ENCODE results near the gene FAM110A. TPM values are rescaled to one million over a fixed set of nuclear protein-coding genes. Genes with fewer than 3 reads are reported as not detected.
A peak's percentile ranks its signal among the peaks of the same experiment; 100 is the strongest.

The FAM110A gene
- total and polyA plus RNA-seq, 5 donors from 2014 or later, result 24.6 to 36.5 (median 30.0) TPM

DNA sequence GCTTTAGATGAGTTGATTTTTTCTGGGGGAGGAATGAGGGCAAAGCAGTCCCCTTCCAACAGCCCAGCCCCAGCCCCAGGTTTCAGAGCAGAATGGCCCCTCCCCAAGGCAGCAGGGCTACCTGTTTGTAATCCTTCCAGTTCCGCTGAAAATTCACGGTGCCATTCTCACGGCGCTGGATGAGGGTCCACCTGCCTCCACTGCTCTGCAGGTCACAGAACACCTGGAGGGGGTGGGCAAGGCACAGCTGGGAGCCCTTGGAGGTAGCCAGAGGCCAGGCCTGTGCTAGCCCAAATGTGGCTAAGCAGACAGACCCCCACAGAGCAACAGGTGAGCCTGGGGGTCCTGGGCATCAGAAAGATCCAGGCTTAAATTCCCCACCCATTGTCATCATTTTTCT is 46.1 kb downstream of the FAM110A start:
- no peaks in the 10 kb centered on the region for H3K9me3 ChIP-seq (ENCODE audit: control insufficient read depth in 2 of 2, low read length in 2 of 2)
- no peaks in the 10 kb centered on the region for H3K36me3 Mint-ChIP-seq
- ATAC-seq (ENCODE audit: low read depth in 2 of 2) (no peak), DNase-seq (no peak)
- H3K27ac Mint-ChIP-seq, result no peak overlapping the region
- no peak overlapping the region for H3K4me3 ChIP-seq (ENCODE audit: low read depth, low read length)
- no peak overlapping the region for H3K4me3 Mint-ChIP-seq
- peaks cover 5 to 10% (median 6%) of the 10 kb centered on the region in 4 donors for H3K4me1 Mint-ChIP-seq
- H3K27me3 Mint-ChIP-seq, result peaks cover 4% of the 10 kb centered on the region
- H3K9me3 Mint-ChIP-seq, result no peaks in the 10 kb centered on the region
- no peaks in the 10 kb centered on the region for H3K36me3 ChIP-seq (ENCODE audit: control insufficient read depth, insufficient read depth, low read length)
- H3K27me3 ChIP-seq (ENCODE audit: control insufficient read depth, insufficient read depth, low read length), result no peaks in the 10 kb centered on the region
- no peak overlapping the region for H3K27ac ChIP-seq (ENCODE audit: insufficient read depth, low read length, poor library complexity, severe bottlenecking)
- peaks cover 4% of the 10 kb centered on the region for H3K4me1 ChIP-seq (ENCODE audit: control insufficient read depth, insufficient read depth, low read length, poor library complexity, severe bottlenecking)

DNA sequence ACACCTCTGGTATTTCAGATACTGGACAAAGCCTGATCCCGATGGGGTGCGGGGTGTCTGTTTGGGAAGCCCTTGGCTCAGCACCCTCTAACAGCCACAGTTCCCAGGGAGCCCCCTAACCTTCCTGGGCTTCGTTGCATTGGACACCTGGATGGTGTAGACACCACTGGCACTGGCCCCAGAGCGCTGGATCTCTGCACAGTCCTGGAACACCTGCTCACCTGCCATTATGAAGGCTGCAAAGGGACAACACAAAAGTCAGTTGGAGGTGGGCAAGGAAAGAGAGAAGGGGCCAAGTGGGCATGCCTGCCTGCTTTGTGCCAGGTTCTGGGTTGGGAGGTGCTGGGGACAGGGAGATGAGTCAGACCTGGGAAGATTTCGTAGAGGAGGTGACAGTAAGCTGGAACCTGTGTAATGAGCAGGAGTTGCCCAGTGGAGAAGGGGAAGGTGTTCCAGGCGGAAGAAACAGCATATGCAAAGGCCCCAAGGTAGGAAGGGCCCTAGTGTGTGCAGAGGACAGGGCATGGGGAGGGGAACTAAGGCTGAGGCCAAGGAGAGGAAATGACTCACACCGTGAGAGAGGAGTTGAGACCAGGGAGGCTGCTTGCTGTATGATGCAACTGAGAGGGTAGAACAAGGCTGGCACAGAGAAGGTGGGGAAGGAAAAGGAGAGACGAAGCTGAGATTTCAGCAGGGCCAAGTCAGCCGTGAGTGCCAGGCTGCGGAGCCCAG is 47.7 kb downstream of the FAM110A start:
- H3K27ac ChIP-seq (ENCODE audit: insufficient read depth, low read length, poor library complexity, severe bottlenecking), result no peak overlapping the region
- H3K36me3 ChIP-seq (ENCODE audit: control insufficient read depth, insufficient read depth, low read length), result no peaks in the 10 kb centered on the region
- no peaks in the 10 kb centered on the region for H3K9me3 ChIP-seq (ENCODE audit: control insufficient read depth in 2 of 2, low read length in 2 of 2)
- H3K27me3 ChIP-seq (ENCODE audit: control insufficient read depth, insufficient read depth, low read length), result no peaks in the 10 kb centered on the region
- H3K27ac Mint-ChIP-seq, result peak overlapping the region in 1 of 3 donors; percentile 27
- DNase-seq, result peak in 1 of 3 donors; percentile 63
- no peak overlapping the region for H3K4me3 Mint-ChIP-seq
- no peaks in the 10 kb centered on the region for H3K36me3 Mint-ChIP-seq
- H3K9me3 Mint-ChIP-seq, result no peaks in the 10 kb centered on the region
- H3K4me1 Mint-ChIP-seq, result peaks cover 5 to 10% (median 9%) of the 10 kb centered on the region in 4 donors
- peaks cover 12% of the 10 kb centered on the region for H3K27me3 Mint-ChIP-seq
- peak; percentile 76 to 83 for ATAC-seq (ENCODE audit: low read depth in 2 of 2)
- H3K4me1 ChIP-seq (ENCODE audit: control insufficient read depth, insufficient read depth, low read length, poor library complexity, severe bottlenecking), result peaks cover 4% of the 10 kb centered on the region
- no peak overlapping the region for H3K4me3 ChIP-seq (ENCODE audit: low read depth, low read length)

DNA sequence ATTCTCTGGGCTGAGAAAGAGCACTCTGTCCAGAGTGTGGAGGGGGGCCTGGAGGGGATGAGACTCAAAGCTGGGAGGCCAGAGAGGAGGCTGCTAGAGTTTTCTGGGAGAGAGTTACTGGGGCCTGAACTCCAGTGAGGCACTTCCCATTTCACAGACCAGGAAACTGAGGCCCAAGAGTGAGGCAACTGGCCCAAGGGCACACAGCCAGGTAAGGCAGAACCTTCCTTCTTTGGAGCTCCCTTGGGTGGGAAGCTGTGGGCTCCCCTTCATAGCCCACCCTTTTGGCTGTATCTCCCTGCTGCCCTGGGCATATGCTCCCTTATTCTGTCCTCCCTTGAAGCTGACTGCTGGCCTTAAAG is 48.2 kb downstream of the FAM110A start:
- Histone ChIP-seq H3K4me1 (ENCODE audit: control insufficient read depth, insufficient read depth, low read length, poor library complexity, severe bottlenecking) (peaks cover 4% of the 10 kb centered on the region), H3K27me3 (ENCODE audit: control insufficient read depth, insufficient read depth, low read length) (no peaks in the 10 kb centered on the region), H3K27ac (ENCODE audit: insufficient read depth, low read length, poor library complexity, severe bottlenecking) (no peak overlapping the region), H3K36me3 (ENCODE audit: control insufficient read depth, insufficient read depth, low read length) (no peaks in the 10 kb centered on the region), H3K4me3 (ENCODE audit: low read depth, low read length) (no peak overlapping the region), H3K9me3 (ENCODE audit: control insufficient read depth in 2 of 2, low read length in 2 of 2) (no peaks in the 10 kb centered on the region)
- Mint-ChIP-seq H3K27ac (no peak overlapping the region), H3K27me3 (peaks cover 13% of the 10 kb centered on the region), H3K36me3 (no peaks in the 10 kb centered on the region), H3K9me3 (no peaks in the 10 kb centered on the region), H3K4me1 (peaks cover 5 to 10% (median 9%) of the 10 kb centered on the region in 4 donors), H3K4me3 (no peak overlapping the region)
- ATAC-seq (ENCODE audit: low read depth in 2 of 2) (no peak), DNase-seq (no peak)

DNA sequence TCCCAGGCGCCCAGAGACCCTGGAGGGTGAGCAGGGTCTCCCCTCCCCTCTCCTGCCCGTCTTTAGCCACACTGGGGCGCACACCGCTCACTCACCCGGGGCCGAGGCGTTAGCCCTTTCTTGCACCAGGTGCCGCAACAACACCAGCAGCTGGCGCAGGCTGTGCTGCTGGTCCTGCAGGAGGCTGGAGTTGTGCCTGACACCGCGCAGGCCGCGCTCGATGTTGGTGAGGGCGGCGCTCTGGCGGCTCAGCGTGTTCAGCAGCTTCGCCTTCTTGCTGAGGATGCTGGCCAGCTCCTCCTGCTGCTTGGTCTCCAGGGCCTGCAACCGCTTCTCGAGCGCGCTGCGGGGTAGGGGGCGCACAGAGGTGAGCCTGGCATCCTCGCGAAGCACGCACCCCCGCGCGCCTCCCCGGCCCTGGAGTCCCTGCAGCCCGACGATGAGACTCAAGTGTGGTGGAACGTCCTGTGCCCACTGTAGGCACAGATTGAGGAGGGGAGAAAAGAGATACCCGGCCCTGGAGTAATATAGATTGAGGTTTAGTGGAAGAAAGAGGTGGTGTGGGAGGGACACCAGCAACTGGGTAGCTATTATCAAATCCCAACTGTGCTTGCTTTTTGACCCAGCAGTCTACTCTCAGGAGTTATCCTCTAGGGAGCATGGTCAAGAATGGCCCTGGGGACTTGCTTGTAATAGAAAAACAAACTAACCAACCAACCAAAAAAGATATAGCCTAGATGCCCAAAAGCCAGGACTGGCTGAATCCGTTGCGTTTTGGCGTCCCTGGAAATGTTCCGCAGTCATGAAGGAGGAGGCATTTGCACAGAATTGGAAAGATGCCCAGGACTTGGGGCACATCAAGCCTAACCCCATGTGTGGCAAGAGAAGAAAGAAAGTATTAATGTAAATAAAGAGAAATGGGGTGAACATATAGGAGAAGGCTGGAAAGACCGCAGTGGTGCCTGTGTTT is 51.8 kb downstream of the FAM110A start:
- Mint-ChIP-seq H3K4me1 (peaks cover 5 to 10% (median 9%) of the 10 kb centered on the region in 4 donors), H3K36me3 (no peaks in the 10 kb centered on the region), H3K4me3 (no peak overlapping the region), H3K27me3 (peaks cover 13% of the 10 kb centered on the region), H3K9me3 (peaks cover 0 to 1% (median 0%) of the 10 kb centered on the region in 7 donors), H3K27ac (no peak overlapping the region)
- ATAC-seq (ENCODE audit: low read depth in 2 of 2), result no peak
- peak in 1 of 3 donors; percentile 22 for DNase-seq
- H3K4me1 ChIP-seq (ENCODE audit: control insufficient read depth, insufficient read depth, low read length, poor library complexity, severe bottlenecking), result peaks cover 4% of the 10 kb centered on the region
- no peaks in the 10 kb centered on the region for H3K36me3 ChIP-seq (ENCODE audit: control insufficient read depth, insufficient read depth, low read length)
- no peaks in the 10 kb centered on the region for H3K9me3 ChIP-seq (ENCODE audit: control insufficient read depth in 2 of 2, low read length in 2 of 2)
- H3K4me3 ChIP-seq (ENCODE audit: low read depth, low read length), result no peak overlapping the region
- no peak overlapping the region for H3K27ac ChIP-seq (ENCODE audit: insufficient read depth, low read length, poor library complexity, severe bottlenecking)
- H3K27me3 ChIP-seq (ENCODE audit: control insufficient read depth, insufficient read depth, low read length), result no peaks in the 10 kb centered on the region

DNA sequence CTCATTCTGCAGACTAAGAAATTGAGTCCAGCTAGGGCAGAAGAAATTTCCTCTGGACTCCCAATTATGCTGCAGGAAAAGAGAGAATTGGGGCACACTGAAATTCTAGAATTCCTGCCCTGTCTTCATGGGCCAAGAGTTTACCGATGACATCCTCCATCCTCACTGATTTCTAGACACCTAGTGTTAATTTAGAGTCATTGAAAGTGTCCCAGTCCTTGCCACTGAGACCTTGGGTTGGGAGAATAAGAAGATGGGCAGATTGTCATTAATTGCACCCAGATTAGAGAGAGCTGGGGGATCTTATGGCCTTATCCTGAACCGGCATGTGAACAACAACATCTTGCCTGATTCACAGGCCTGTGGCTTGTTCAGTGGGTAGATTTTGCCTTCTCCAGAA is 53.6 kb downstream of the FAM110A start:
- Mint-ChIP-seq H3K27ac (no peak overlapping the region), H3K9me3 (peaks cover 0 to 1% (median 0%) of the 10 kb centered on the region in 7 donors), H3K36me3 (no peaks in the 10 kb centered on the region), H3K27me3 (peaks cover 9% of the 10 kb centered on the region), H3K4me1 (peaks cover 0 to 5% (median 2%) of the 10 kb centered on the region in 4 donors), H3K4me3 (no peak overlapping the region)
- Histone ChIP-seq H3K4me1 (ENCODE audit: control insufficient read depth, insufficient read depth, low read length, poor library complexity, severe bottlenecking) (no peaks in the 10 kb centered on the region), H3K4me3 (ENCODE audit: low read depth, low read length) (no peak overlapping the region), H3K27ac (ENCODE audit: insufficient read depth, low read length, poor library complexity, severe bottlenecking) (no peak overlapping the region), H3K9me3 (ENCODE audit: control insufficient read depth in 2 of 2, low read length in 2 of 2) (no peaks in the 10 kb centered on the region), H3K36me3 (ENCODE audit: control insufficient read depth, insufficient read depth, low read length) (no peaks in the 10 kb centered on the region), H3K27me3 (ENCODE audit: control insufficient read depth, insufficient read depth, low read length) (no peaks in the 10 kb centered on the region)
- ATAC-seq (ENCODE audit: low read depth in 2 of 2), result no peak
- DNase-seq, result no peak

DNA sequence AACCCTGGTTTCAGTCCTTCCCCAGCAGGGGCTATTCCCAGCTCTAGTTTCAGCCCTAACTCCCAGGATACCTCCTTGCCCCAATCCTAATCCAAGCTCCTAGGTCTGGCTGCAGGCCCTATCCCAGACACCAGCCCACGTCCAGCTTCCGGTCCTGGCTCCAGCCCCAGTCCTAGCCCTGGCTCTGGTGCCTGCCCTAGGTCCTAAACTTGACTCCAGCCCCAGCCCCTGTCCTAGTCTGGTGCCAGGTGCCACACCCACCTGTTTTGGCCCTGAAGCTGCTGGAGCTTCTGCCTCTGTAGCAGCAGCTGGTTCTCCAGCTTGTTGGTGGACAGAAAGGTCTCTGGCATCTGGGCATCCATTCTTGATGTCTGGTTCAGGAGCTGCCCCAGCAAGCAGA is 54.5 kb downstream of the FAM110A start:
- Mint-ChIP-seq H3K9me3 (peaks cover 0 to 1% (median 0%) of the 10 kb centered on the region in 7 donors), H3K36me3 (no peaks in the 10 kb centered on the region), H3K4me3 (no peak overlapping the region), H3K27me3 (peaks cover 9% of the 10 kb centered on the region), H3K4me1 (peaks cover 0 to 3% (median 1%) of the 10 kb centered on the region in 4 donors), H3K27ac (no peak overlapping the region)
- Histone ChIP-seq H3K27ac (ENCODE audit: insufficient read depth, low read length, poor library complexity, severe bottlenecking) (no peak overlapping the region), H3K27me3 (ENCODE audit: control insufficient read depth, insufficient read depth, low read length) (no peaks in the 10 kb centered on the region), H3K36me3 (ENCODE audit: control insufficient read depth, insufficient read depth, low read length) (no peaks in the 10 kb centered on the region), H3K4me1 (ENCODE audit: control insufficient read depth, insufficient read depth, low read length, poor library complexity, severe bottlenecking) (no peaks in the 10 kb centered on the region), H3K4me3 (ENCODE audit: low read depth, low read length) (no peak overlapping the region), H3K9me3 (ENCODE audit: control insufficient read depth in 2 of 2, low read length in 2 of 2) (no peaks in the 10 kb centered on the region)
- no peak for DNase-seq
- ATAC-seq (ENCODE audit: low read depth in 2 of 2), result no peak

DNA sequence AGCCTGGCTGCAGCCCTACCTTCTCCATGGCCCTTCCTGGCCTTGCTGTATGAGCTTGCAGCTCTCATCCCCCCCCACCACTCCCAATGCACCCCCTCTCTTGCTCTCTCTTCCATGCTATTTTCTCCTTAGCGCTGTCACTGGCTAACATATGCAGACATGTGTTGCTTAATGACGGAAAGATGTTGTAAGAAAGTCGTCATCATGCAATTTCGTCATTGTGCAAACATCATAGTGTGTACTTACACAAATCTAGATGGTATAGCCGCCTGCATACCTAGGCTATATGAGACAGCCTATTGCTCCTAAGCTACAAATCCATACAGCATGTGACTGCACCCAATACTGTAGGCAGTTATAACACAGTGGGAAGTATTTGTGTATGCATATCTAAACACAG is 55.6 kb downstream of the FAM110A start:
- peaks cover 9% of the 10 kb centered on the region for H3K27me3 Mint-ChIP-seq
- H3K36me3 Mint-ChIP-seq, result no peaks in the 10 kb centered on the region
- no peaks in the 10 kb centered on the region for H3K36me3 ChIP-seq (ENCODE audit: control insufficient read depth, insufficient read depth, low read length)
- no peaks in the 10 kb centered on the region for H3K4me1 ChIP-seq (ENCODE audit: control insufficient read depth, insufficient read depth, low read length, poor library complexity, severe bottlenecking)
- ATAC-seq (ENCODE audit: low read depth in 2 of 2), result no peak
- H3K9me3 Mint-ChIP-seq, result peaks cover 0 to 1% (median 0%) of the 10 kb centered on the region in 7 donors
- peaks cover 0 to 3% (median 1%) of the 10 kb centered on the region in 4 donors for H3K4me1 Mint-ChIP-seq
- no peaks in the 10 kb centered on the region for H3K27me3 ChIP-seq (ENCODE audit: control insufficient read depth, insufficient read depth, low read length)
- no peak overlapping the region for H3K4me3 ChIP-seq (ENCODE audit: low read depth, low read length)
- H3K9me3 ChIP-seq (ENCODE audit: control insufficient read depth in 2 of 2, low read length in 2 of 2), result no peaks in the 10 kb centered on the region
- no peak overlapping the region for H3K4me3 Mint-ChIP-seq
- no peak for DNase-seq
- H3K27ac ChIP-seq (ENCODE audit: insufficient read depth, low read length, poor library complexity, severe bottlenecking), result no peak overlapping the region
- no peak overlapping the region for H3K27ac Mint-ChIP-seq

Measured in CD4-positive, CD25-positive, alpha-beta regulatory T cell (primary cell).